ENCODE results near the gene CNTRL.

CNTRL gene

DNA sequence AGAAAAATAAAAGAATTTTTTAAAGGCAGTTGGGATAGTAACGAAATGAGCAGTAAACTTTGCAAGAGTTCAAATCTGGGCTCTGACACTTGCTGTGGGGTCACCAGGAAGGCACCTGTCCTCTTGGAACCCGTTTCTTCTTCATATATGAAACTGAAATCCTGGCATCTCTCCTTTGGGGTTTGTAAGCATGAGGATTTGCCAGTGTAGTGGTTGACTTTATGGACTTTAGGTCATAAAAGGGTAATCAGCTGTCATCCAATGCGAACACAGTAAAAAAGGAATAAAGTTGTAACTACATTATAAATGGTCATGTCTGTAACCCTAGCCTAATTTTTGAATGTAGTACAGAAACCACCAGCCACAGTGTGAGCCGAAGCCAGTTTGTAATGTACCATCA is 125.6 kb downstream of the CNTRL start:
- TF ChIP-seq FOXP2 (optimal IDR thresholded peaks at IDR 0.05; ENCODE audit: borderline replicate concordance, extremely low read depth, extremely low read length, insufficient read depth): no peak
- TF ChIP-seq POLR2AphosphoS5 (IDR thresholded peaks at IDR 0.05; ENCODE audit: low read depth, low read length): no peak
- no peak for TF ChIP-seq SIN3A (IDR thresholded peaks at IDR 0.05; ENCODE audit: borderline replicate concordance, insufficient read depth, low read length)
- TF ChIP-seq, protein P1, sequence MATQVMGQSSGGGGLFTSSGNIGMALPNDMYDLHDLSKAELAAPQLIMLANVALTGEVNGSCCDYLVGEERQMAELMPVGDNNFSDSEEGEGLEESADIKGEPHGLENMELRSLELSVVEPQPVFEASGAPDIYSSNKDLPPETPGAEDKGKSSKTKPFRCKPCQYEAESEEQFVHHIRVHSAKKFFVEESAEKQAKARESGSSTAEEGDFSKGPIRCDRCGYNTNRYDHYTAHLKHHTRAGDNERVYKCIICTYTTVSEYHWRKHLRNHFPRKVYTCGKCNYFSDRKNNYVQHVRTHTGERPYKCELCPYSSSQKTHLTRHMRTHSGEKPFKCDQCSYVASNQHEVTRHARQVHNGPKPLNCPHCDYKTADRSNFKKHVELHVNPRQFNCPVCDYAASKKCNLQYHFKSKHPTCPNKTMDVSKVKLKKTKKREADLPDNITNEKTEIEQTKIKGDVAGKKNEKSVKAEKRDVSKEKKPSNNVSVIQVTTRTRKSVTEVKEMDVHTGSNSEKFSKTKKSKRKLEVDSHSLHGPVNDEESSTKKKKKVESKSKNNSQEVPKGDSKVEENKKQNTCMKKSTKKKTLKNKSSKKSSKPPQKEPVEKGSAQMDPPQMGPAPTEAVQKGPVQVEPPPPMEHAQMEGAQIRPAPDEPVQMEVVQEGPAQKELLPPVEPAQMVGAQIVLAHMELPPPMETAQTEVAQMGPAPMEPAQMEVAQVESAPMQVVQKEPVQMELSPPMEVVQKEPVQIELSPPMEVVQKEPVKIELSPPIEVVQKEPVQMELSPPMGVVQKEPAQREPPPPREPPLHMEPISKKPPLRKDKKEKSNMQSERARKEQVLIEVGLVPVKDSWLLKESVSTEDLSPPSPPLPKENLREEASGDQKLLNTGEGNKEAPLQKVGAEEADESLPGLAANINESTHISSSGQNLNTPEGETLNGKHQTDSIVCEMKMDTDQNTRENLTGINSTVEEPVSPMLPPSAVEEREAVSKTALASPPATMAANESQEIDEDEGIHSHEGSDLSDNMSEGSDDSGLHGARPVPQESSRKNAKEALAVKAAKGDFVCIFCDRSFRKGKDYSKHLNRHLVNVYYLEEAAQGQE (IDR thresholded peaks at IDR 0.05; ENCODE audit: insufficient read depth in 1 of 2, low read depth in 2 of 2, low read length in 2 of 2): no peak
- TF ChIP-seq TAF1 (IDR thresholded peaks at IDR 0.05; ENCODE audit: borderline replicate concordance, insufficient read depth, low read length): no peak

DNA sequence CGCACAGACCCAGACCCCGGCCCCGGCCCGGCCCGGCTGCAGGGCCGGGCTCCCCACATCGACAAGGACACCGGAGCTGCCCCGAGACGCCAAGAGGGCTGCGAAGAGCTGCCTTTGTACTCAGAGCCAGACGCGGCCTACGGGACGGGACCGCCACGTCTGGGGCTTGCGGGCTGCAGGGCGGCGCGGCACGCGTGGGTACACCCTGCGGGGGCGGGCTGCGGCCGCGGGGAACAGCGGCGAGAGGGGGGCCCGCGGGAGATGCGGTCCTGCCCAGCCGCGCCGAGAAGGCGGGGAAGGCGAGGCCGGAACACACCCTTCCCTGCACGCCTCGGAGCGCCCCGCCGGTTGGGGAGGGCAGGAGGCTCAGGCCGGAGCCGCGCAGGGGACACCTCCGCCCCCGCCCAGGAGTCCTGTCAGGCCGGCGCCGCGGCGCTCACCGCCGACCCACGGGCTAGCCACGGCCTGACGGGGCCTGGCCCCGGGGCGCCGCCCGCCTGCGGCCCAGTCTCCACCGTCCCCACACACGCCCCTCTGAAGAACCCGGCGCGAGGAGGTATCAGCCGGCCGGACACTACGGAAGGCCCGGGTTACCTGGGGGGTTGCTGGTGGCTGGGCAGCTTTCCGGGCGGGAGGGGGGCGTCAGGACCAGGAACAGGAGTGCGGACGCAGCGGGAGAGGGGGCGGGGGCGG is 126.4 kb downstream of the CNTRL start:
- TF ChIP-seq, protein P1 (IDR thresholded peaks at IDR 0.05; ENCODE audit: insufficient read depth in 1 of 2, low read depth in 2 of 2, low read length in 2 of 2): no peak
- TF ChIP-seq FOXP2 (optimal IDR thresholded peaks at IDR 0.05; ENCODE audit: borderline replicate concordance, extremely low read depth, extremely low read length, insufficient read depth) (no peak), POLR2AphosphoS5 (IDR thresholded peaks at IDR 0.05; ENCODE audit: low read depth, low read length) (no peak), TAF1 (IDR thresholded peaks at IDR 0.05; ENCODE audit: borderline replicate concordance, insufficient read depth, low read length) (no peak), SIN3A (IDR thresholded peaks at IDR 0.05; ENCODE audit: borderline replicate concordance, insufficient read depth, low read length) (no peak)

GRCh38 chr9:121201738-121202533 is 127.2 kb downstream of the CNTRL start, which contains the start of gene RAB14:
Gene RAB14, minus strand, starts transcription at chr9:121201869. Its CDS starts 8,457 bp downstream, at chr9:121193412.
- no peak for TF ChIP-seq TAF1 (IDR thresholded peaks at IDR 0.05; ENCODE audit: borderline replicate concordance, insufficient read depth, low read length)
- peak; percentile 80 for TF ChIP-seq POLR2AphosphoS5 (IDR thresholded peaks at IDR 0.05; ENCODE audit: low read depth, low read length)
- TF ChIP-seq FOXP2 (optimal IDR thresholded peaks at IDR 0.05; ENCODE audit: borderline replicate concordance, extremely low read depth, extremely low read length, insufficient read depth): peak; percentile 25
- TF ChIP-seq, protein P1 (IDR thresholded peaks at IDR 0.05; ENCODE audit: insufficient read depth in 1 of 2, low read depth in 2 of 2, low read length in 2 of 2): no peak
- no peak for TF ChIP-seq SIN3A (IDR thresholded peaks at IDR 0.05; ENCODE audit: borderline replicate concordance, insufficient read depth, low read length)

DNA sequence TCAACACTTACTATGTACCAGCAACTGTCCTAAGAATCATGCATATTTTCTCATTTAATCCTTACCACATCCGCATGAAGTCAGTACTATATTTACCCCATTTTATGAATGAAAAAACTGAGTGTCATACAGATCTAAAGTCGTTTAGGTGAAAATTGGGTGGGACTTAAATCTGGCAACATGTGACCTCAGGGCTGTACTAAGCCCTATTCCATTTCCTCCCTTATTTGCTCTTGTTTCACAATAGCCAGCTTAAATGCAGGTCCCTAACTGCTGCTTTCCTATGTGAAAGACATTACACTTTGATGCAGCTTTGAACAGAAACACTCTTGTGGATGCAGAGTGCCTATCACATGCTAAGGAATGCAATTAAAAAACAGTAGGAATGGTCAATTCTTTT is 129.4 kb downstream of the CNTRL start:
- TF ChIP-seq SIN3A (IDR thresholded peaks at IDR 0.05; ENCODE audit: borderline replicate concordance, insufficient read depth, low read length) (no peak), FOXP2 (optimal IDR thresholded peaks at IDR 0.05; ENCODE audit: borderline replicate concordance, extremely low read depth, extremely low read length, insufficient read depth) (no peak), TAF1 (IDR thresholded peaks at IDR 0.05; ENCODE audit: borderline replicate concordance, insufficient read depth, low read length) (no peak), POLR2AphosphoS5 (IDR thresholded peaks at IDR 0.05; ENCODE audit: low read depth, low read length) (no peak)
- TF ChIP-seq, protein P1 (IDR thresholded peaks at IDR 0.05; ENCODE audit: insufficient read depth in 1 of 2, low read depth in 2 of 2, low read length in 2 of 2): no peak
